ENCODE data around the gene PPDPF.

- TF ChIP-seq CTCF (conservative IDR thresholded peaks at IDR 0.05) (no peak), EZH2 (IDR thresholded peaks at IDR 0.05; ENCODE audit: low read depth) (no peak)
Observed at GRCh38 chr20:63561624-63562396, 41.2 kb downstream of the PPDPF start.

All from PC-9 (cell line).